MCF 10A (cell line): ENCODE results near the gene ZDHHC8. TPM values are rescaled to one million over a fixed set of nuclear protein-coding genes. Genes with fewer than 3 reads are reported as not detected.

Experiments
- BruUV-seq: library from RNA; stranded (reverse); fragments of 400-500 nt; replicated peaks from 2 replicates; lab custom pipeline; 2021; lab: Mats Ljungman, UMichigan
- CTCF ChIA-PET: fragments of 300-600 bp; sonication (Branson Sonifier 250); formaldehyde crosslinking; extraction: SDS; loops from one replicate; lab custom pipeline; 2021; ENCODE audit warnings: antibody characterized with exemption, inconsistent platforms; lab: Yijun Ruan, JAX
- POLR2A ChIA-PET: fragments of 300-600, 350-650 bp; sonication (Branson Sonifier 250); formaldehyde crosslinking; extraction: SDS; loops from one replicate; lab custom pipeline; 2020; ENCODE audit warnings: antibody characterized with exemption, inconsistent platforms; lab: Yijun Ruan, JAX
- DNase-seq: peaks from one replicate; pipeline ENCODE4 v3.0.0-alpha.2; 2018; ENCODE audit not compliant: unreplicated experiment
- H3K27ac Mint-ChIP-seq: one replicate; pipeline ENCODE4 v1.8.0; 2022; ENCODE audit warnings: mild to moderate bottlenecking, low read depth, mixed read lengths; ENCODE audit not compliant: unreplicated experiment
- H3K27me3 Mint-ChIP-seq: one replicate; pipeline ENCODE4 v1.8.0; 2022; ENCODE audit warnings: mixed read lengths; ENCODE audit not compliant: insufficient read depth, unreplicated experiment
- H3K36me3 Mint-ChIP-seq: one replicate; pipeline ENCODE4 v1.8.0; 2022; ENCODE audit warnings: mild to moderate bottlenecking, moderate library complexity, mixed read lengths; ENCODE audit not compliant: insufficient read depth, unreplicated experiment
- H3K4me1 Mint-ChIP-seq: one replicate; pipeline ENCODE4 v1.8.0; 2022; ENCODE audit warnings: mixed read lengths; ENCODE audit not compliant: insufficient read depth, unreplicated experiment
- H3K4me3 Mint-ChIP-seq: one replicate; pipeline ENCODE4 v1.8.0; 2022; ENCODE audit warnings: mild to moderate bottlenecking, moderate library complexity, mixed read lengths; ENCODE audit not compliant: unreplicated experiment
- H3K9me3 Mint-ChIP-seq: one replicate; pipeline ENCODE4 v1.8.0; 2022; ENCODE audit warnings: mixed read lengths; ENCODE audit not compliant: unreplicated experiment
- intact Hi-C: fragments of 100-400 bp; cut with micrococcal nuclease; formaldehyde crosslinking; loops from 2 replicates; pipeline ENCODE4 v1.14.1; 2022
- microRNA-seq: library from miRNA; unstranded; fragments of <30 nt; microRNA quantifications from one replicate; pipeline ENCODE4 v1.2.0, GENCODE V29; 2022
- total RNA-seq: library from RNA; stranded (reverse); gene quantifications from 2 replicates; pipeline ENCODE4 v1.2.3, GENCODE V29; 2022
- TF ChIP-seq, protein P1 (sequence below): fragments of 200-600 bp; IDR thresholded peaks from one replicate; pipeline ENCODE4 v1.8.0; 2022; ENCODE audit warnings: antibody characterized with exemption, mild to moderate bottlenecking; ENCODE audit not compliant: unreplicated experiment

The ZDHHC8 gene
- total RNA-seq, 1 experiment from 2014 or later: 44.8 TPM

- TF ChIP-seq, protein P1, sequence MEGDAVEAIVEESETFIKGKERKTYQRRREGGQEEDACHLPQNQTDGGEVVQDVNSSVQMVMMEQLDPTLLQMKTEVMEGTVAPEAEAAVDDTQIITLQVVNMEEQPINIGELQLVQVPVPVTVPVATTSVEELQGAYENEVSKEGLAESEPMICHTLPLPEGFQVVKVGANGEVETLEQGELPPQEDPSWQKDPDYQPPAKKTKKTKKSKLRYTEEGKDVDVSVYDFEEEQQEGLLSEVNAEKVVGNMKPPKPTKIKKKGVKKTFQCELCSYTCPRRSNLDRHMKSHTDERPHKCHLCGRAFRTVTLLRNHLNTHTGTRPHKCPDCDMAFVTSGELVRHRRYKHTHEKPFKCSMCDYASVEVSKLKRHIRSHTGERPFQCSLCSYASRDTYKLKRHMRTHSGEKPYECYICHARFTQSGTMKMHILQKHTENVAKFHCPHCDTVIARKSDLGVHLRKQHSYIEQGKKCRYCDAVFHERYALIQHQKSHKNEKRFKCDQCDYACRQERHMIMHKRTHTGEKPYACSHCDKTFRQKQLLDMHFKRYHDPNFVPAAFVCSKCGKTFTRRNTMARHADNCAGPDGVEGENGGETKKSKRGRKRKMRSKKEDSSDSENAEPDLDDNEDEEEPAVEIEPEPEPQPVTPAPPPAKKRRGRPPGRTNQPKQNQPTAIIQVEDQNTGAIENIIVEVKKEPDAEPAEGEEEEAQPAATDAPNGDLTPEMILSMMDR: no peak
- no peak overlapping the region for H3K27ac Mint-ChIP-seq
- POLR2A ChIA-PET: no interaction called here
- intact Hi-C loops: no loop called here
- no peaks in the 10 kb centered on the region for H3K4me1 Mint-ChIP-seq
- DNase-seq: no peak
- no peaks in the 10 kb centered on the region for H3K27me3 Mint-ChIP-seq
- CTCF ChIA-PET: no interaction called here
- BruUV-seq: no TSS peak
- no peak overlapping the region for H3K4me3 Mint-ChIP-seq
- no peaks in the 10 kb centered on the region for H3K36me3 Mint-ChIP-seq
- no peaks in the 10 kb centered on the region for H3K9me3 Mint-ChIP-seq
Measured at GRCh38 chr22:20194681-20195593, 63.3 kb downstream of the ZDHHC8 start.

GRCh38 chr22:20196094-20196842 lies 64.7 kb downstream of the ZDHHC8 start:
- no peaks in the 10 kb centered on the region for H3K27me3 Mint-ChIP-seq
- H3K9me3 Mint-ChIP-seq: no peaks in the 10 kb centered on the region
- no peaks in the 10 kb centered on the region for H3K4me1 Mint-ChIP-seq
- CTCF ChIA-PET: interaction anchor here (0.6 kb wide), 1 partner anchor 628 kb away, joined by 3 read pairs; no protein-coding TSS in a partner anchor
- BruUV-seq: no TSS peak
- H3K27ac Mint-ChIP-seq: no peak overlapping the region
- H3K4me3 Mint-ChIP-seq: no peak overlapping the region
- DNase-seq: no peak
- intact Hi-C loops: no loop called here
- TF ChIP-seq, protein P1: no peak
- POLR2A ChIA-PET: no interaction called here
- H3K36me3 Mint-ChIP-seq: no peaks in the 10 kb centered on the region

Small RNAs within 50 kb of the gene (microRNA-seq; reads per million reads assigned to microRNA genes)
- gene MIR6816: 1.1 reads per million

Other genes starting within 250 kb of the ZDHHC8 start
- 196 and 208 TPM in 2 replicates for gene COMT, start 190.0 kb upstream of the ZDHHC8 start, total RNA-seq
- gene TXNRD2, start 190.0 kb upstream of the ZDHHC8 start, total RNA-seq: 28.7 and 39.9 TPM in 2 replicates
- 7.5 and 11.8 TPM in 2 replicates for gene ARVCF, start 115.0 kb upstream of the ZDHHC8 start, total RNA-seq
- gene TANGO2, start 110.7 kb upstream of the ZDHHC8 start, total RNA-seq: 13.9 and 16.0 TPM in 2 replicates
- 40.8 and 49.1 TPM in 2 replicates for gene DGCR8, start 51.6 kb upstream of the ZDHHC8 start, total RNA-seq
- gene RANBP1, start 15.7 kb upstream of the ZDHHC8 start, total RNA-seq: 126 and 195 TPM in 2 replicates
- gene TRMT2A, start 14.6 kb upstream of the ZDHHC8 start, total RNA-seq: 39.0 and 47.1 TPM in 2 replicates
- 0.70 and 0.93 TPM in 2 replicates for gene CCDC188, start 19.3 kb downstream of the ZDHHC8 start, total RNA-seq
- gene RTN4R, start 136.5 kb downstream of the ZDHHC8 start, total RNA-seq: 2.7 and 3.7 TPM in 2 replicates
- gene DGCR6L, start 188.3 kb downstream of the ZDHHC8 start, total RNA-seq: 33.3 and 36.4 TPM in 2 replicates